ENCODE results near the gene GABBR2.

GRCh38 chr9:98304381-98304780 is 404.4 kb downstream of the GABBR2 start:
- TF ChIP-seq CTCF (optimal IDR thresholded peaks at IDR 0.05 in 1 of 3, IDR thresholded peaks at IDR 0.05 in 1 of 3, conservative IDR thresholded peaks at IDR 0.05 in 1 of 3; ENCODE audit: extremely low read depth in 1 of 3, insufficient read depth in 2 of 3, low read length in 3 of 3) (no peak), EZH2 (IDR thresholded peaks at IDR 0.05; ENCODE audit: low read length) (no peak)
